GM21381 (cell line): ENCODE data around the gene TXLNG.

Source experiments
- ATAC-seq: cut with Tn5 transposase; IDR thresholded peaks from one replicate; pipeline ENCODE4 v1.9.1; 2021; ENCODE audit warnings: mild to moderate bottlenecking, moderate library complexity; ENCODE audit not compliant: unreplicated experiment

Gene TXLNG

GRCh38 chrX:16870862-16871815 lies 84.9 kb downstream of the TXLNG start:
- ATAC-seq: no peak

GRCh38 chrX:16873106-16873505 lies 86.8 kb downstream of the TXLNG start:
- ATAC-seq: no peak

DNA sequence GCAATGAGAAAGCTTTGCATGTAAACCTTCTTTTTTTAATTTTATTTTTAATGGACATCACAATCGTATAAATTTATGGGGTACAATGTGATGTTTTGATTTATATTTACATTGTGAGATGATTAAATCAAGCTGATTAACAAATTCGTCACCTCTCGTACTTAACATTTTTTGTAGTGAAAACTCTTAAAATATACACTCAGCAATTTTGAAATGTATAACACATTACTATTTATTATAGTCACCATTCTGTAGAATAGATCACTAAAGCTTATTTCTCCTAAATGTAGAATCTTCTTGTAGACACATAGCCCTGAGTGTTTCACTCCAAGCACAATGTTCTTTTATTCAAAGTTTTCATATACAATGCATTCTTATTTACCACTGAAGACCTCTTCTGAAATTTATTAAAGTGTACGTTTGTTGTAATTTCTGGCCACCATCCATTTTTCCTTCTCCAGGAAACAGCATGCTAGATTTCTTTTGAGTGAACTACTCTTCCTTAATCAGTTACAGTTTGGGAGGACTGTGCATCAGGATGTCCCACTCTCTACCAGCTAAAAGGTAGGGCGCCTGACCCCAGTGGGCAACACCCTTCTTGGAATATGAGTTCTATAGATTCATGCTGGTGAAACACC lies 88.3 kb downstream of the TXLNG start:
- no peak for ATAC-seq

- ATAC-seq: no peak
Observed at GRCh38 chrX:16876696-16877095, 90.4 kb downstream of the TXLNG start.

DNA sequence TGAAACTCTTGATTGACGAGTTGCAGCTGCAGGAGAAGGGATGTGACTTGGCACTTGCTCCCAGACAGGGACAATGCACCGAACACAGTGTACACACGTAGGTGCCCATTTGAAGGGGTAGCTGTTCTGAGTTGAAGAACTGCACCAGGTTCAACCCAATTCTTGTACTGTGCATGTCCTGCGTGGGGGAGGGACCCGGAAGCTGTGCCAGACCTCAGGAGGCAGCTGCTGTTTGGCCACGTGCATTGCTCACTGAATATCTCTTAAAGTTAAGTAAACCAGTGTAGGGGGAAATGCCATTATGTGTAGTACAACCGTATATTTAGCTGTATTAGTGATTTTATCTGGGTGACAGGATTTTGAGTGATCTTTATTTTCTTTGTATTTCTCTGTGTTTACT lies 95.9 kb downstream of the TXLNG start:
- ATAC-seq: no peak

GRCh38 chrX:16882702-16883486 lies 96.6 kb downstream of the TXLNG start:
- peak; percentile 65 for ATAC-seq

GRCh38 chrX:16883487-16883804 lies 97.2 kb downstream of the TXLNG start:
- no peak for ATAC-seq

- ATAC-seq: no peak
Observed at GRCh38 chrX:16885628-16886027, 99.4 kb downstream of the TXLNG start.

- no peak for ATAC-seq
Observed at GRCh38 chrX:16892504-16893362, 106.5 kb downstream of the TXLNG start.
